HL-60/S4 treated with phorbol 12-myristate 13-acetate at 8.2 ng/mL for 4 days and 3 days (cell line): Measurements from ENCODE around the gene GNA14.
"Not testable (repeated sequence)": the region's sequence is repeated elsewhere in the genome, so short reads cannot be mapped to it uniquely, and the experiment has no call there.

Source experiments
- in situ Hi-C: fragments of 300-500 bp; cut with MboI; formaldehyde crosslinking; loops from 2 replicates; pipeline ENCODE4 v1.15.0; 2022; ENCODE audit warnings: low sequenced_read_pairs

GNA14 gene

DNA sequence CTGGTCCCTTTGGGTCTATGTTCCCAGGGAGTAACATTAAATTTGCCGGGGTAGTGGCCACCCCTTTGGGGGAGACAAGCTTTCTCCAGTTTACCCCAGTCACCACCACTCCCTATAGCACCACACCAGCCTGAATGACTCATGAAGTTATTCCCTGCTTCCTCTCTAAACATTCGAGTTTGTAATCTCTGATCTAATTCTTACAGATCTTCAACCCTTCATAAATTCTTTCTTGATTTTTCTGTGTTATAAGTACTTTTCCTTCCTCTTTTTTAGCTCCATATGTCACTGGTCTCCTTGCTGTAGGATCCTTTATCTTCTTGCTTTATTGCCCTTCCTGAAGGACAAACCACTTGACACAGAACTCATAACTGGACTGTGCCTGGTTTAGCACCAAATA lies 55.6 kb downstream of the GNA14 start:
- in situ Hi-C loops = no loop called here

DNA sequence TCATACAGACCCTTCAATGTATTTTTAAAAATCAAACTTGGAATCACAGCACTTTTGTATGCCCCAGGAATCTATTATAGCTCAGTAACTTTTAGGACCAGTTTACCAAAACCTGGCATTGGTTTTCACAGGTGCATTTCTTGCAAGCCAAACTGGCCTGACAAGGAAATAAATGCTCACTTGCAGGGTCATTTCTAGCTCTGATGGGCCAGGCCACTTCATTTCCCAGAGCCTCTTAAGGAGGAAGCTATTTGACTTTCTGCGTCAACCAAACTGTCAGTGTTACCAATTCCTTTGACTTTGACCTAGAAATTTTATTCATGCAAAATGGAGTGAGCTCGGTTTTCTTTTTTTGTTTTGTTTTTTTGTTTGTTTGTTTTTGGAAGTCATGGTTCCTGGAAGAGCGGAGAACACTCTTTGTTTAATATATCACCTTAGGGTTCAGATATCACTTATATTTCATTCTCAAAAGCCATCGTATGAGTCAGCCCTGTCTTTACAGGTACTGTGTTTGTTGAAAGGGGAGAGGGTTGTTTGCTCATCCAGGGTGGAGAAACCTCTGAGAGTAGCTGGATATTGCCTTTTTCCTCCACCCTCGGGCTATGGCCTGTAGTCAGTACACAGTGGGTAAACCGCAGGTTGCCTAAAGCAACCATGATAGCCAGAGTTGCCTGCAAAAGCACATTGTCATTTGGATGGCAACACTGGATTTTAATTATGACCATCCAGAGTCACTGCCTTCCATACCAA lies 58.9 kb downstream of the GNA14 start:
- in situ Hi-C loops = no loop called here

DNA sequence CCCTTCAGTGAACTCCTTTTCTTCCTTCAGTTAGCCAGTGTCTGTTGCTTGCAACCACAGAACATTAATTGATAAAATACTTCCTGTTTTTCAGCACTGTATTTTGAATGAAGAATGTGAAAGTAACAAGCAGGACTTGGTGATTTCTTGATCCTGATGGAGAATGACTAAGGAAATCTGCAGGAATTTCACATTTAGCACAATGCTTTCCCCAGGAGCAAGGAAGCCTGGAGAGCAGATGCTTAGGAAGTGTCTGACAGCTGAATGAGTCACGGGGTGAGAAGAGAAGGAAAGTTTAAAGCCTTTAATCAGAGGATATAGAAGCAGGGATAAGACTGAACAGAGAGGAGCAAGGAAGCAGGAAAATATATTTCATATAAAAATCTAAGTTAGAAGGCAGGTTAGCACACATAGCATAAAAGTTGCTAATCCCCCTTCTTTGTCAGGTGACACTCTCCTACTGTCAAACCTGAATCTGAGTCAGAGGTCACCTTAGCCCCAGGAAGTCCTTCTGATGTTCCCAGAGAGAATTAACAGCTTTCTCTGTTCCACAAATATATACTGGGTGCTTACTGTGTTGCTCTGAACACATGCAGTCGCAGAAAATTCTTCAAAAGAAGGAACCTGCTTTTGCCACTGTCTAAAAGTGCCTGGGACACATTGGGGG lies 59.7 kb downstream of the GNA14 start:
- in situ Hi-C loops = no loop called here

DNA sequence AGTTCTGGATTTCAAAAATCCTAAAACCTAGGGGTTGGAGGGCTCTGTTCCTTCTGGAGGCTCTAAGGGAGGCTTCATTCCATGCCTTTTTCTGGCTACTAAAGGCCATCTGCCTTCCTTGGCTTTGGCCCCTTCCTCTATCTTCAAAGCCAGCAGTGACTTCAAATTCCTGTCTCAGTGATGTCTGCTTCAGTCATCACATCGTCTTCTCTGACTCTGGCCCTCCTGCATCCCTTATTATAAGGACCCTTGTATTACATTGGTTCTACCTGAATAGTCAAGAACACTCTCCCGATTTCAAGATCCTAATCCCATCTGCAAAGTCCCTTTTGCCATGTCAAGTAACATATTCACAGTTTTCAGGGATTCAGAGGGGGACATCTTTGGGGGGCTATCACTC lies 60.3 kb downstream of the GNA14 start:
- in situ Hi-C loops = no loop called here

DNA sequence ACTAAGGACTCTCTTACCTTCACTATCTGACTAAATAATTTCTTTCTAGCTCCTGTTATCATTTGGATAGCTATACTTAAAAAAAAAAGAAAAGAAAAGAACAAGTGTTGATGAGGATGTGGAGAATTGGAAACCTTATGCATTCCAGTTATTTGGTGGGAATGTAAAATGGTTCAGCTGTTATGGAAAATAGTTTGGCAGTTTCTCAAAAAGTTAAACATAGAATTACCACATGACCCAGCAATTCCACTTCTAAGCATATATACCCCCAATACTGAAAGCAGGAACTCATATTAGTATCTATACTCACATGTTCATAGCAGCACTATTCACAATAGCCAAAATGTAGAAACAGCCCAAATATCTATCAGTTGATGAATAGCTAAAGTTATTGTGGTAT lies 61.1 kb downstream of the GNA14 start:
- in situ Hi-C loops = no loop called here

DNA sequence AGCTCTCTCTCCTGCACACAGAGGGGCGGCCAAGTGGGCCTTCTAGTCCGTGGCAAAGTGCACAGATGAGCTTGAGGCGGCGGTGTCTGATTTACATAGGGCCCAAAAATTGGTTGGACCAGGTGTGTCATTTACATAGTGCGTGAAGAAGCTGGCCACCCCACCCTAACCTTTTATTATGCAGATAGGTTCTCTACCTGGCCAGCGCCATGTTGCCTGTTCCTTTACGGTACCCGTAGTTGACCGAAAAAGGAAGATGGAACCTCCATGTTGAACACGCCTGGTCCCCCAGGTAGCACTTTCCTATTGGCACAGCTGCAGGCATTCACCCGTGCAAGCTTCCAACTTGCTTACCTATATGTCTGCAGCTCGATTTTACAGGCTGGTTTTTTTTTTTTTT lies 61.5 kb downstream of the GNA14 start:
- in situ Hi-C loops = no loop called here

DNA sequence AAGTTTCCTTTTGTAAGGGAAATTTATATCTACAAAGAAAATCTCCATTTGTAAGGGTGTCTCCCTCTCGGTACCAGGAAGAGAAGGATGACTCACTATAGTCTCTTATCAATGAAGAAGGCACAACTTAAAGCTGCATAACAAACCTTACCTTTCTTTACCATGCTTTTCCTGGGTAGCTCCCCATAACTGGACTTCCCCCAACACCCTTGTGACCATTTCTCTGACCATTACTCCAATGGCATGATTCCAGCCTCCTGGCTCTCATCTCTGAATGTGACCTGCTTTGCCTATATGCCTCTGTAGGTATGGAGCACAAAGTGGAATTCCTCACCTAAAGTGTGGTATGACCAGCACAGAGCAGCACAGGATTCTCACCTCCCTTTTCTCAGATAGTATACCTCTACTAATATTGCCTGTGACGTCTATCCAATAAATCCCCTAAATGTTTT lies 62.8 kb downstream of the GNA14 start:
- in situ Hi-C loops = no loop called here

DNA sequence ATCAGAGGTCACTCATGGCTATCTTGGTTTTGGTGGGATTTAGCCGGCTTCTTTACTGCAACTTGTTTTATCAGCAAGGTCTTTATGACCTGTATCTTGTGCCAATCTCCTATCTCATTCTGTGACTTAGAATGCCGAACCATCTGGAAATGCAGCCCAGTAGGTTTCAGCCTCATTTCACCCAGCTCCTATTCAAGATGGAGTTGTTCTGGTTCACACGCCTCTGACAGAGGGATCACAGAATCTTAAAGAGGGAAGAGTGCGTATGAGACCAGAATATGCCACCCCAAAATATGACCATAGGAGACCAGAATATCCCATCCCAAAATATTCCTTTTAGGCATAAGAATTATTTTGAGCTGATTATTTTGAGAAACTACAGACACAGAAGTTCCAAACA lies 63.2 kb downstream of the GNA14 start:
- in situ Hi-C loops = not testable (repeated sequence)

DNA sequence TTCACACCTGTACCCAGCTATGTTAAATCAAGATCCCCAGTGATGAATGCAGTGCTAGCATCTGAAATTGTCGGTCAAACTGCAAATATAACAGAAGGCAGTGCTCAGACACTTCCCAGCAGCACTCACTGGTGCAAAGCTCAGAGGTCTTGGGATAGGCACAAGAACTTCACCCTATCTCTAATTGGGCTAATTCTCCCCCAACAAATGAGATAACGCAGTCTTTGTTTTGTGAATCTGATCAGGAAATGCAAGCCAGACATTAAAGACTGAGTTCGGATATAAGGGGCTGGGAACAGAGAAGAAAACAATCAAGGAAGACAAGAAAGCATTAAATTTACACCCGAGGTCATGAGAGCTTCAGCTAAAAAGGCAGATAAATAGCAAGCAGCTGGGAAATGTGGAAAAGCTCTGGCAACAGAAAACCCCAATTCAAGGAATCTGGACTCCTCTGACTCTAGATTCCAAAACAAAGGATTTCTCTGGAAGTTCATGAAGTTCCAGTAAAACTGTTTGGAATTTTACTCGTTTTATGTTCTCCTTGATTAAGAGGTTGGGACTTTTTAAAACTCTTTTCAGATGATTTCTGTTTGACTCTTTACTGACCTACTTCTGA lies 65.1 kb downstream of the GNA14 start:
- in situ Hi-C loops = no loop called here

DNA sequence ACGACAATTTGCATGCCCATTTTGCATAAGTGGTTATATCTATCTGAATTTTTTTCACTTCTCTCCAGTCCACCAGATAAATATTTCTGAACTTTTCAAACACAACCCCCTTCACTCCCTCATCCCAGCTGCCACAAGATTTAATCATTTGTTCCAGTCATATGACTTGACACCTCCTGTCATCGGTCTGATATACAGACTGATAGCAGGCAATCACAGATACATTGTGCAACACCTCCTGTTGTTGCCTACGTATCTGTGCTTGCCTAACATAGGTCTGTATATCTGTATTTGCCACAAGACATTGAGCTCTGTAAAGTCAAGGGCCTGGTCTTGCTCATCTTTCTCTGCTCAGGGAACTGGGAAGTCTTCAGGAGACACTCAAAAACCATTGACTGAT lies 65.6 kb downstream of the GNA14 start:
- in situ Hi-C loops = no loop called here

DNA sequence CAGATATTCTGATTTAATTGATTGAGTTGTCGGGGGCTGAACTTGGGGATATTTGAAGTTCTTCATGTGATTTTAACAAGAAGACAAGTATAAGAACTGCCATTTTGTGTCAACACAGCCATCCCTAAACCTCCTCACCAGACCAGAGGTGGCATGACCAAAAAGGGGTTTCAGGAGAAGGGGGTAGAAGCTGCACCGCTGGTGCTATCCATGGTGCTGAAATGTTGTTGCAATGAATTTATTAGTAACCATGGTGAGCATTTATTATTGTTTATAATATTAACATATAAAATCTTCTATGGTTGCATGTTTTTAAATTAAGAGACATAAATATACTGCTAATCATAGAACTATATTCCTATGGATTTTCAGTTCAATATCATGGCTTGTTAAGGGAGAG lies 72.3 kb downstream of the GNA14 start:
- in situ Hi-C loops = no loop called here

DNA sequence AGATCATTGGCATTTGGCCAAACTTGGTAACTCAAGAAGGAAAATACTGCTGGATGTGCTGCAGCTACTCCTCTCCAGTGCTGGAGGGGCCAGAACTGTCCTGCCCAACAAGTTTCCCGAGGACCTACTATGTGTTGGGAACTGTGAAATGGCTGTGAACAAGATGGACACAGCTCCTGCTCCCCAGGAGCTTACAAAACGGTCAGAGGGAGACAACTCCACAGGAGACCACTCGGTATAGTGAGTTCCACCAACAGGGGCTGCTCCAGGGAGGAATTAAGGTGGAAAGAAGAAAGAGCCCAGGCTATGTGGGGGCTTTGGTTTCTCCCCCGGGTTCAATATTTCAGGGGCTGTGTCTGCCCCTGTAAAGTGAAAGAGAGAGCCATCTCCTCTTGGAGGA lies 78.8 kb downstream of the GNA14 start:
- in situ Hi-C loops = no loop called here

DNA sequence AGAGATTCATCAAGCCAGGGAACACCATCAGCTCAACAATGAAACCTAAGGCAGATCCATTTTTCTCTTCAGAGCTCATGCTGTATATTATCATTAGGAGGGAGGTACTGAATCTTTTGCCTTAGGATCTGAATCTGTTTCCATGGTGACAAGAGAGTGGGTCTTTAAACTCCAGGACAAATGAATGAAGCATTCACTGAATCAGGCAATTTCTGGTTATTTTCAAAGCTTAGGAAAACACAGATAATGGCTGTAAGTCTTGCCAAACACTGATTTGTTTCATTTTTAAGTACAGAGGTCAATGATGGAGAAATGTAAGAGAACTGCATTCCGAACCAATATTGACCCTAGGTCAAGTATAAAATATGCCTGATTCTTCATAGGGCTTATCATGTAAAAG lies 84.9 kb downstream of the GNA14 start:
- in situ Hi-C loops = no loop called here

DNA sequence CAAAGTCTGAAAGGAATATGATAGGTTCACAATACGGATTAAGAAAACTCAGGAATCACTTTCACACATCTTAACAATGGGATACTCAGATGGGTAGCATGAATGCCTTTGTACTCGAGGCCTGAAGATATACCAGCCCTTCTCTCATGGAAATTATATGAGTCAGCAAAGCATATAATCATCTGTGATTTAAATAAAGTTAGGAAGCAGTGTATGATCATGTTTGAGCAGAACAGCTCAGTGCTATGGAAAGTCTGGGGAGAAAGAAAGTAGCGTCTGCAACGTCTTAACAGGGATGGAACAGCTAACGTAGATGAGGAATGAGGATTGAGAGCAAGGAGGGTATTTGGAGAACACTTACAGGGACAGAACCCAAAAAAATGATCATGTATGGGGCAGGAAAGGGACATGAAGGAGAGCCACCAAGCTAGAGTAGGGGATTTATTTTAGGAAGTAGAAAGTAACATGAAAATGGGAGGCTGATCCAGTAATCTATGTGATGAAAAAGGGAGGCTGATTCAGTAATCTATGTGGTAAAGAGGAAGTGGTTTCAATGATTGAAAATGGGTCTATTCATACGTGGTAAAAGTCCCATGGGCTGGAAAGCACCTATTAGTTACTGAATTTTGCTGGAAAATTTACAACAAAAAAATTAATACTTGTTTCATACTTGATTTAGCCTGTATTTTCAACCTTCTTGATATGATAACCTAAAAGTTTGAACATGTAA lies 85.9 kb downstream of the GNA14 start:
- in situ Hi-C loops = no loop called here

DNA sequence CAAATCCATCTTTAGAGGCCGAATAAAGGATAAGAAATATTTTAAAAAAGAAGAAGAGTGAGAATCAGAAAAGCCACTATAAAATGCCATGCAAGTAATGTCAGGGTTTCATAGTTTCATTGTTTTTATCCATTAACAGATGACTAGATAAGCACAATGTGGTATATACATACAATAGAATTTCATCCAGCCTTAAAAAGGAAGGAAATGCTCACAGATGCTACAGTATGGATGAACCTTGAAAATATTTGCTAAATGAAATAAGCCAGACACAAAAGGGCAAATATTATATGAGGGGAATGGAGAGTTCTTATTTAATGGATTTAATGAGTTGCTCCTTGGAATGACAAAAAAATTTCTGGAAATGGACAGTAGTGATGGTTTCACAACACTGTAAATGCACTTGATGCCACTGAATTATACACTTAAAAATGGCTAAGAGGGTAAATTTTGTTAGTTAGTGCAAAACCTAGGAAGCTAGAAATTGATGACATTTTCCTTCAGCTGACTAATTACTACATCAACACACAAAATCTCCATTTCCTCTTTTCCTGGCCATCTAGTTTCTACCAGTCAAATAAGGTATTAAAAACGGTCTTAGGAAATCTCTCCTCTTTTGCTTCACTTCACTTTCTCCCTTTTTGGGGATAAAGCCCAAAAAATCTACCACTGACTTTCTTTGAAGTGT lies 86.6 kb downstream of the GNA14 start:
- in situ Hi-C loops = no loop called here

DNA sequence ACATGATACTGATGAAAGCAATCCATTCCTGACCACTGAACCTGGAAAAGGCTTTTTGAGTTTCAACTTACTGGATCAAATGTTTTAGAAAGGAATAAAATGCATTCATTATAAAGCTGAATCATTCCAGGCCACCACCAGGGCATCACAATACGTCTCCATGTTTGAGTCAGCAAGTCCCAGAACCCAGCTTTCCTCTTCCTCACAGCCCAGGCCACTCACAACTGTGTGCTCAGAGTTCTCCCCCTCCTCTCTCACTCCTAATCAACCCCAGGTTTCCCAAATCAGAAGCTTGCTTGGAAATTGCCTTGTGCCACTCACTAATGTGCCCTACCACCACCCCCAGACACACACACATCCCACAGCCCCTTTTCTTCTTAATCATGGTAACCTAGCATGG lies 91.7 kb downstream of the GNA14 start:
- in situ Hi-C loops = no loop called here

DNA sequence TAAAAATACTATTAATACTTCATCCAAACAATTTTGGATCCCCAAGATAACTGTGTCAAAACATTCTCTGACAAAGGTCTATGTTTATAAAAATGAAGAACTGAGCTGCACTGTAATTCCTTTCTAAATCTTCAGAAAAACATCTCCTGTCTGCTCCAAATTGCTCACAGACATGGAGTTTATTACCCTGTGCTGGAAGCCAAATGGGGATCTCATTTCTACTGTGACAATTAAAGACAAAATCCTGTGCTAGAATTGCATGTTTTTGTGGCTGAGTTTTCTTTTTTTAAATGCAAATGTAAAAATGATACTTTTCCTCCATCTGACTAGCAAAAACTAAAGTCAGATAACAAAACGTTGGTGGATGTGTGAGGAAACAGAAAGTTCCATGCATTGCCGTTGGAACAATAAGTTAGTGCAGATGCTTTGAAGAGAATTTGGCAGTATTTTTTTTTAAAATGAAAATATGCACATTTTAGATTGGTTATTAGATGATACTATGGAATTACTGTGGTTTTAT lies 93.5 kb downstream of the GNA14 start:
- in situ Hi-C loops = no loop called here

DNA sequence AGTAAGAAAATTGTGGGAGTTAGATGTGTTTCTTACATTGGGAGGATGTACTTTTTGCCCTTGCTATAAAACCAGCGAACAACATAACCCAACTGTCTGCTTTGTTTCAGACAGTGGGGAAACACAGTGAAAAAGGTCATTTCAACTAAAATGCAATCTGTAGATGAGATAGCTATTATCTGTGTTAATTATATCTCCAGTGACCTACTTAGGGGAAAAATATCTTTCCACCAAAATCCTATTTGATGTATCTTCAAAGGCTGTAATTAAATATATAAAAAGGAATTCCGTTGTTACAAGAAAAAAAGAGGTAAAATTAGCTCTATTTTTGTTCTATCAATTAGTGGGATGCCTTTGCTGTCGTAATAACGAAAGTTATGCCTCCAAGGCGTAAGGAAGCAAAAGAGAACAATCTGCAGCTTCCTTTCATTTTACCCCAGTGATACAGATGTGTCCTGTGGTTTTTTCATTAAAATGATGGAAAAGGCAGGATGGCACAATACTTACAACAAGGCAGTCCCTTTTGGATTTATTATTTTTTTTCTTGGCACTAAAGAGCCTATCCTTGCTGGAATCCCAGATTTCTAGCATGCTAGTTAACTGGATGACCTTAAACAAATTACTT lies 100.9 kb downstream of the GNA14 start:
- in situ Hi-C loops = no loop called here

DNA sequence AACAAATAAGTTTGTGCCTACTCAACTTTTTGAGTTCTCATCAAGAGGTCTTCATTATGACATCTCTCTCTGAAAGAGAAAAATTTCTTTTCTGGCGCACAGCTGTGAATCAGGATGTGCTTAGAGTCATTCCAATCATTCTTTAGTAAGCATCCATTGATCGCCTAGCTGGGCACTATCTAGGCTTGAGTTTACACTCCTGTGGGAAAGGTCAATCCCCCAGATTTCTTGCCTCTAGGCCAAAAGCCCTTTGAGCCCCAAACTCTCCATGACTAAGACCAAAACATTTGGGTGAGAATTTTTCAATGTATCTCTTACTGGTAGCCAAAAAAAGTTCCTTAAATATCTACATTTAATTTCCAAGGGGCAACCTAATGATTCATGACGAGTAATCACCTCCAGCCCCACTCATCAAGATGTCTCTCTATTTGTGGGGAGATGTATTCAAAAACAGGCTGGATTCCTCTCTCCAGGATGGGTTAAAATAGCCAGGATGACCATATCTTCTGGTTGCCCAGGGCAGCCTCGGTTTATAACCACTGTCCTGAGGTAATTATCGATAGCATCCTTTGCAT lies 101.7 kb downstream of the GNA14 start:
- in situ Hi-C loops = no loop called here

DNA sequence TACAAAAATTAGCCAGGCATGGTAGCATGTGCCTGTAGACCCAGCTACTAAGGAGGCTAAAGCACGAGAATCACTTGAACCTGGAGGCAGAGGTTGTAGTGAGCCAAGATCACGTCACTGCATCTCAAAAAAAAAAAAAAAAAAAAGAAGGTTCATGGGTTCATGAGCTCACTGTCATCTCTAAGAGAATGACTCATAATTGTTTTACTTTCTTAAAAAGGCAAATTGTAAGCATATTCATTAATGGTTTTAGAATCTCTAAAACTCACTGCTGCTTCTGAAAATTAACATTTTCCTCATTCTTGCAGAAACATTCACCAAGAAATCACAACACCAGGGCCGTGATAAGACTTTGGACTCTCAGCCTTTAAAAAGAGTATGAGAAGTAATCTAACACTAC lies 103.6 kb downstream of the GNA14 start:
- in situ Hi-C loops = no loop called here
